Glutamatergic neuron (in vitro differentiated cells): ENCODE data around the gene UTS2B. TPM values are rescaled to one million over a fixed set of nuclear protein-coding genes. Genes with fewer than 3 reads are reported as not detected.

Experiments
- DNase-seq: peaks from one replicate; pipeline ENCODE4 v3.0.0; 2022
- H3K27ac Mint-ChIP-seq: one replicate; pipeline ENCODE4 v1.8.0; 2020; ENCODE audit warnings: mild to moderate bottlenecking, mixed read lengths, inconsistent platforms; ENCODE audit not compliant: unreplicated experiment
- H3K27me3 Mint-ChIP-seq: one replicate; pipeline ENCODE4 v1.8.0; 2020; ENCODE audit warnings: mild to moderate bottlenecking, moderate library complexity, mixed read lengths, inconsistent platforms; ENCODE audit not compliant: unreplicated experiment
- H3K36me3 Mint-ChIP-seq: one replicate; pipeline ENCODE4 v1.8.0; 2020; ENCODE audit warnings: mild to moderate bottlenecking, mixed read lengths, inconsistent platforms; ENCODE audit not compliant: unreplicated experiment
- H3K4me1 Mint-ChIP-seq: one replicate; pipeline ENCODE4 v1.8.0; 2020; ENCODE audit warnings: mild to moderate bottlenecking, low read depth, mixed read lengths, inconsistent platforms; ENCODE audit not compliant: unreplicated experiment
- H3K4me3 Mint-ChIP-seq: one replicate; pipeline ENCODE4 v1.8.0; 2020; ENCODE audit warnings: mild to moderate bottlenecking, mixed read lengths, inconsistent platforms; ENCODE audit not compliant: unreplicated experiment
- H3K9me3 Mint-ChIP-seq: one replicate; pipeline ENCODE4 v1.8.0; 2020; ENCODE audit warnings: mild to moderate bottlenecking, moderate library complexity, mixed read lengths, inconsistent platforms; ENCODE audit not compliant: unreplicated experiment
- CTCF ChIP-seq: fragments of 200-600 bp; sonication (generic); IDR thresholded peaks from one replicate; pipeline ENCODE4 v1.5.0; 2021; ENCODE audit not compliant: partially characterized antibody, unreplicated experiment
- total RNA-seq: library from RNA; stranded (reverse); fragmentation: NEBNext Ultra II Directional; extraction: Animal tissue kit (Norgen Biotek cat#: 25700); gene quantifications from one replicate; pipeline ENCODE4 v1.2.1, GENCODE V29; 2021; ENCODE audit not compliant: unreplicated experiment

The UTS2B gene
- total RNA-seq, 1 donor from 2014 or later, result not detected

DNA sequence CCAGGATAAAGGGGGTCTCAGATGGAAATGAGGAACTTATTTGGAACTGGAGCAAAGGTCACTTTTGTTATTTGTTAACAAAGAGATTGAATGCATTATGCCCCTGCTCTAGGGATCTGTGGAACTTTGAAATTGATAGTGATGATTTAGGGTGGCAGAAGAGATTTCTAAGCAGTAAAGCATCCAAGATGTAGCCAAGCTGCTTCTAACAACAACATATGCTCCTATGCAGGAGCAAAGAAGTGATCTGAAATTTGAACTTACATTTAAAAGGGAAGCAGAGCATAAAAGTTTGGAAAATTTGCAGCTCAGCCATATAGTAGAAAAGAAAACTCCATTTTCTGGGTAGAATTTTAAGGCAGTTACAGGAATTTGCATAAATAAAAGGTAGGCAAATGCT lies 31.5 kb downstream of the UTS2B start:
- Mint-ChIP-seq H3K36me3 (no peaks in the 10 kb centered on the region), H3K4me3 (no peak overlapping the region), H3K27me3 (no peaks in the 10 kb centered on the region), H3K27ac (no peak overlapping the region), H3K4me1 (peaks cover 6% of the 10 kb centered on the region), H3K9me3 (no peaks in the 10 kb centered on the region)
- no peak for TF ChIP-seq CTCF
- DNase-seq, result no peak

DNA sequence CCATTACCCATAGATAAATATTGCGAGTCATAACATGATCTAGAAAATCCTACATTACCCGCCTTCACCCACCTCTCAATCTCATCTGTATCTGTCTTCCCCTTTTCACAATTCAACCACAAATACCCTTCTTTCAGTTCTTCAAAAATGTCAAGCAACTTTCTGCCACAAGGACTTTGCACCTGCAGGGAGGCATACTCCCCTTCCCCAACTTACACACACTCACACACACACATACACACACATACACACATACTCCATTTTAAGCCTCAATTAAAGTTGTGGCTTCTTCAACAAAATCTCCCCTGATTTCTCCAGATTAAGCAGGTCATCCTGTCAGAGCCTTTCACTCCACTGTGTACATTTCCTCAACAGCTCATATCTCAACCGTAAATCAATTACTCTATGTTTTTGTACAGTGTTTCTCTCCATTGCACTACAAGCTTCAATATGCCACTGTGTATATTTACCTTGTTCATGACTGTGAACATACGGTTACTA lies 34.2 kb downstream of the UTS2B start:
- no peak overlapping the region for H3K27ac Mint-ChIP-seq
- no peaks in the 10 kb centered on the region for H3K9me3 Mint-ChIP-seq
- no peaks in the 10 kb centered on the region for H3K27me3 Mint-ChIP-seq
- no peak overlapping the region for H3K4me3 Mint-ChIP-seq
- H3K36me3 Mint-ChIP-seq, result no peaks in the 10 kb centered on the region
- TF ChIP-seq CTCF, result no peak
- no peaks in the 10 kb centered on the region for H3K4me1 Mint-ChIP-seq
- DNase-seq, result no peak

- H3K27me3 Mint-ChIP-seq, result no peaks in the 10 kb centered on the region
- H3K36me3 Mint-ChIP-seq, result no peaks in the 10 kb centered on the region
- no peaks in the 10 kb centered on the region for H3K9me3 Mint-ChIP-seq
- no peak for TF ChIP-seq CTCF
- H3K4me1 Mint-ChIP-seq, result no peaks in the 10 kb centered on the region
- H3K4me3 Mint-ChIP-seq, result no peak overlapping the region
- H3K27ac Mint-ChIP-seq, result no peak overlapping the region
- DNase-seq, result no peak
Observed at GRCh38 chr3:191294291-191294690, 36.0 kb downstream of the UTS2B start.

DNA sequence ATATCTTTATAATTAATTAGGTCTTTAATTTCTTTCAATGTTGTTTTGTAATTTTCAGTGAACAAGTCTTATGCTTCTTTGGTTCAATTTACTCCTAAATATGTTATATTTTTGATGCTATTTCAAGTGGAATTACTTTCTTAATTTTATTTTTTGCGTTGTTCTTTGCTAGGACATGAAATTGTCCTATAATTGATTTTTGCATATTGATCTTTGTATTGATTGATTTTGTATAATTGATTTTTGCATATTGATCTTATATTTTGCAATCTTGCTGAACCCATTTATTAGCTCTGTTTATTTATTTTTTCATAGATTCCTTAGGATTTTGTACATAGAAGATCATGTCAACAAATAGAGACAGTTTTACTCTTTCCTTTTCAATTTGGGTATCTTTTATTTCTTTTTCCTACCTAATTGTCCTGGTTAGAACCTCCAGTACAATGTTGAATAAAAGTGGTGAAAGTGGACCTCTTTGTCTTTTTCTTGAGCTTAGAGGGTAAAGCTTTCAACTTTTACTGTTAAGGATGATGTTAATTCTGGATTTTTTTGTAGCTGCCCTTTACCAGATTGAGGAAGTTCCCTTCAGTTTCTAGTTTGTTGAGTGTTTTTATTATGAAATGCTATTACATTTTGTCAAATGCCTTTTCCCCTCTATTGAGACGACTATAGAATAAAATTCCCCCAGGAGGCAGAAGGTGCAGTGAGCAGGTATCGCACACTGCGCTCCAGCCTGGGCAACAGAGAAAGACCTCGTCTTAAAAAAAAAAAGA lies 37.9 kb downstream of the UTS2B start:
- Mint-ChIP-seq H3K36me3 (no peaks in the 10 kb centered on the region), H3K27me3 (no peaks in the 10 kb centered on the region), H3K9me3 (no peaks in the 10 kb centered on the region), H3K4me3 (no peak overlapping the region), H3K27ac (no peak overlapping the region), H3K4me1 (no peaks in the 10 kb centered on the region)
- no peak for DNase-seq
- no peak for TF ChIP-seq CTCF

GRCh38 chr3:191290311-191291025 lies 39.9 kb downstream of the UTS2B start:
- Mint-ChIP-seq H3K27ac (no peak overlapping the region), H3K36me3 (no peaks in the 10 kb centered on the region)
- DNase-seq, result no peak

More at GRCh38 chr3:191290311-191291025, 39.9 kb downstream of the UTS2B start:
- Mint-ChIP-seq H3K27me3 (no peaks in the 10 kb centered on the region), H3K4me1 (no peaks in the 10 kb centered on the region), H3K4me3 (no peak overlapping the region), H3K9me3 (no peaks in the 10 kb centered on the region)
- TF ChIP-seq CTCF, result no peak
